ENCODE results near the gene ROR1.

The ROR1 gene

GRCh38 chr1:64136752-64137411 is 363.1 kb downstream of the ROR1 start:
- H3K36me3 ChIP-seq (ENCODE audit: control insufficient read depth, insufficient read depth, low read length), result no peaks in the 10 kb centered on the region
- DNase-seq (ENCODE audit: extremely low read depth, insufficient read length), result no peak
- TF ChIP-seq, protein P1, sequence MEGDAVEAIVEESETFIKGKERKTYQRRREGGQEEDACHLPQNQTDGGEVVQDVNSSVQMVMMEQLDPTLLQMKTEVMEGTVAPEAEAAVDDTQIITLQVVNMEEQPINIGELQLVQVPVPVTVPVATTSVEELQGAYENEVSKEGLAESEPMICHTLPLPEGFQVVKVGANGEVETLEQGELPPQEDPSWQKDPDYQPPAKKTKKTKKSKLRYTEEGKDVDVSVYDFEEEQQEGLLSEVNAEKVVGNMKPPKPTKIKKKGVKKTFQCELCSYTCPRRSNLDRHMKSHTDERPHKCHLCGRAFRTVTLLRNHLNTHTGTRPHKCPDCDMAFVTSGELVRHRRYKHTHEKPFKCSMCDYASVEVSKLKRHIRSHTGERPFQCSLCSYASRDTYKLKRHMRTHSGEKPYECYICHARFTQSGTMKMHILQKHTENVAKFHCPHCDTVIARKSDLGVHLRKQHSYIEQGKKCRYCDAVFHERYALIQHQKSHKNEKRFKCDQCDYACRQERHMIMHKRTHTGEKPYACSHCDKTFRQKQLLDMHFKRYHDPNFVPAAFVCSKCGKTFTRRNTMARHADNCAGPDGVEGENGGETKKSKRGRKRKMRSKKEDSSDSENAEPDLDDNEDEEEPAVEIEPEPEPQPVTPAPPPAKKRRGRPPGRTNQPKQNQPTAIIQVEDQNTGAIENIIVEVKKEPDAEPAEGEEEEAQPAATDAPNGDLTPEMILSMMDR (IDR thresholded peaks at IDR 0.05; ENCODE audit: insufficient read depth, low read length, poor library complexity, severe bottlenecking), result peak; percentile 89
- H3K4me3 ChIP-seq (replicated peaks; ENCODE audit: low read depth, low read length), result no peak overlapping the region
- H3K27me3 ChIP-seq (replicated peaks; ENCODE audit: control insufficient read depth, insufficient read depth, low read length), result no peaks in the 10 kb centered on the region; the same call in 1 of the 2 replicates

- no peak overlapping the region for H3K4me3 ChIP-seq (replicated peaks; ENCODE audit: low read depth, low read length)
- TF ChIP-seq, protein P1 (IDR thresholded peaks at IDR 0.05; ENCODE audit: insufficient read depth, low read length, poor library complexity, severe bottlenecking), result no peak
- H3K36me3 ChIP-seq (ENCODE audit: control insufficient read depth, insufficient read depth, low read length), result no peaks in the 10 kb centered on the region
Observed at GRCh38 chr1:64137412-64137803, 363.6 kb downstream of the ROR1 start.

DNA sequence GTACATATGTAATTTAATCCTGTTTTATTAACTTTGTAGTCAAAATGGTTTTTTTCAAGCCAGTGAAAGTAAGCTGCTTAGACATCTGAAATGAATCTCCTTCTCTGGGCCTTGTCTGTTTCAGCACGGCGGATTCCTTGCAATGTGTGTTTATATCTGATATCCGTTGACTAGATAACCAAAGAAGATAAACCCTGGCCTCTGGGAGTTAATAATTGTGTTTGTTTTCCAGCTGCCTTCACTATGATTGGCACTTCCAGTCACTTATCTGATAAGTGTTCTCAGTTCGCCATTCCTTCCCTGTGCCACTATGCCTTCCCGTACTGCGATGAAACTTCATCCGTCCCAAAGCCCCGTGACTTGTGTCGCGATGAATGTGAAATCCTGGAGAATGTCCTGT is 366.1 kb downstream of the ROR1 start:
- Histone ChIP-seq H3K4me3 (replicated peaks; ENCODE audit: low read depth, low read length) (no peak overlapping the region), H3K36me3 (ENCODE audit: control insufficient read depth, insufficient read depth, low read length) (no peaks in the 10 kb centered on the region), H3K27me3 (replicated peaks; ENCODE audit: control insufficient read depth, insufficient read depth, low read length) (no peaks in the 10 kb centered on the region)
- TF ChIP-seq, protein P1 (IDR thresholded peaks at IDR 0.05; ENCODE audit: insufficient read depth, low read length, poor library complexity, severe bottlenecking), result no peak
- no peak for DNase-seq (ENCODE audit: extremely low read depth, insufficient read length)

More at GRCh38 chr1:64137412-64137803, 363.6 kb downstream of the ROR1 start:
- H3K27me3 ChIP-seq (replicated peaks; ENCODE audit: control insufficient read depth, insufficient read depth, low read length), result no peaks in the 10 kb centered on the region; the same call in 1 of the 2 replicates
- DNase-seq (ENCODE audit: extremely low read depth, insufficient read length), result no peak

- no peak overlapping the region for H3K4me3 ChIP-seq (replicated peaks; ENCODE audit: low read depth, low read length)
- DNase-seq (ENCODE audit: extremely low read depth, insufficient read length), result no peak
- TF ChIP-seq, protein P1 (IDR thresholded peaks at IDR 0.05; ENCODE audit: insufficient read depth, low read length, poor library complexity, severe bottlenecking), result no peak
- no peaks in the 10 kb centered on the region for H3K36me3 ChIP-seq (ENCODE audit: control insufficient read depth, insufficient read depth, low read length)
- no peaks in the 10 kb centered on the region for H3K27me3 ChIP-seq (replicated peaks; ENCODE audit: control insufficient read depth, insufficient read depth, low read length)
Observed at GRCh38 chr1:64140596-64140995, 366.8 kb downstream of the ROR1 start.

DNA sequence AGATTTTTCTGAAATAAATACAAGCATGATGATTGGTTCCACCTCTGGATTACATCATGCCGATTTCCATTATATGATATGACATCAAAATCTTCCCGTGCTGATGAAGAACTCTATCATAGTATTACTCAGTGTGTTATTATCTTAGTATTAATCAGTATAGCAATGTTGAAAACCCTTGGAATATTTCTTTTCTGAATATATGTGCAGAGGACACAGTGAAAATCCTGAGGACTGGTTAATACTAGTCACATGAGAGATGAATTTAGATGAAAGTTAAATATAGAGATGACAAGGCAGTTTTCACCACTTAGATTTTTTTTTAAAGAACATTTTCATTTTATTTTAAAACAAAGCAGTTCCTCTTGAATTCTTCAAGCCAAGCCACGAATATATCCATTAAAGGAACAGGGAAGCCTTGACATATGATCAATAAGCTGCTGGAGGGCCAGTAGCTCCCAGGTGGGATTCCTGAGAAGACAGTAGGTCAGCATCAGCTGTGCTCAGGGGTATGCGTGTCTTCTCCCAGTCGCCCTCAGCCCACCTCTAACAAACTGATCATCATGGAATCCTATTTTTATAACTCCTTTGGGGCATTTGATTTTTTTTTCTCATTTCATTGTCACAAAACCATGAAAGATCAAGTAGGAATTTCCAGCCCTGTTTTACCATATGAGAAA is 373.4 kb downstream of the ROR1 start:
- no peaks in the 10 kb centered on the region for H3K36me3 ChIP-seq (ENCODE audit: control insufficient read depth, insufficient read depth, low read length)
- no peak for DNase-seq (ENCODE audit: extremely low read depth, insufficient read length)
- TF ChIP-seq, protein P1 (IDR thresholded peaks at IDR 0.05; ENCODE audit: insufficient read depth, low read length, poor library complexity, severe bottlenecking), result no peak

More for the DNA sequence above, 373.4 kb downstream of the ROR1 start:
- Histone ChIP-seq H3K4me3 (replicated peaks; ENCODE audit: low read depth, low read length) (no peak overlapping the region), H3K27me3 (replicated peaks; ENCODE audit: control insufficient read depth, insufficient read depth, low read length) (no peaks in the 10 kb centered on the region)

All from GM06990 (cell line).